Measurements from ENCODE around the gene NUP54. TPM values are rescaled to one million over a fixed set of nuclear protein-coding genes. Genes with fewer than 3 reads are reported as not detected.
A peak's percentile ranks its signal among the peaks of the same experiment; 100 is the strongest.

NUP54 gene
- polyA plus RNA-seq, 1 experiment = 54.5 TPM

- ChIA-PET CTCF (interaction anchor here (1.4 kb wide), 1 partner anchor 23 kb away, joined by 12 read pairs; no protein-coding TSS in a partner anchor), POLR2A (no interaction called here)
- no peak for DNase-seq (ENCODE audit: low read depth, low spot score)
- Histone ChIP-seq H3K4me3 (ENCODE audit: low read depth, low read length) (no peak overlapping the region), H3K27ac (ENCODE audit: low read depth, low read length) (no peak overlapping the region), H3K9me3 (ENCODE audit: control insufficient read depth, insufficient read depth, low read length) (no peaks in the 10 kb centered on the region), H3K27me3 (ENCODE audit: control insufficient read depth, insufficient read depth, low read length) (no peaks in the 10 kb centered on the region)
- TF ChIP-seq CTCF (IDR thresholded peaks at IDR 0.05; ENCODE audit: low read depth, low read length) = no peak
Observed at GRCh38 chr4:76155979-76156378, 7.8 kb upstream of the NUP54 start.

- Histone ChIP-seq H3K27ac (ENCODE audit: low read depth, low read length) (no peak overlapping the region), H3K27me3 (ENCODE audit: control insufficient read depth, insufficient read depth, low read length) (no peaks in the 10 kb centered on the region), H3K4me3 (ENCODE audit: low read depth, low read length) (no peak overlapping the region), H3K9me3 (ENCODE audit: control insufficient read depth, insufficient read depth, low read length) (no peaks in the 10 kb centered on the region)
- ChIA-PET CTCF (interaction anchor here (3.8 kb wide), 1 partner anchor 27 kb away, joined by 26 read pairs; no protein-coding TSS in a partner anchor), POLR2A (no interaction called here)
- DNase-seq (ENCODE audit: low read depth, low spot score) = no peak
- no peak for TF ChIP-seq CTCF (IDR thresholded peaks at IDR 0.05; ENCODE audit: low read depth, low read length)
Observed at GRCh38 chr4:76153356-76153755, 5.2 kb upstream of the NUP54 start.

GRCh38 chr4:76147454-76148141 is 599 bp downstream of the NUP54 start:
- CTCF ChIA-PET = interaction anchor here (1.4 kb wide), 1 partner anchor 230 kb away, joined by 4 read pairs; no protein-coding TSS in a partner anchor
- DNase-seq (ENCODE audit: low read depth, low spot score) = peak; percentile 33
- TF ChIP-seq CTCF (IDR thresholded peaks at IDR 0.05; ENCODE audit: low read depth, low read length) = no peak
- Histone ChIP-seq H3K9me3 (ENCODE audit: control insufficient read depth, insufficient read depth, low read length) (no peaks in the 10 kb centered on the region; the same call in 1 of the 2 replicates), H3K27me3 (ENCODE audit: control insufficient read depth, insufficient read depth, low read length) (no peaks in the 10 kb centered on the region), H3K4me3 (ENCODE audit: low read depth, low read length) (peak overlapping the region; percentile 97), H3K27ac (ENCODE audit: low read depth, low read length) (peak overlapping the region; percentile 94)
- POLR2A ChIA-PET = no interaction called here

- no peak overlapping the region for H3K27ac ChIP-seq (ENCODE audit: low read depth, low read length)
- no peaks in the 10 kb centered on the region for H3K27me3 ChIP-seq (ENCODE audit: control insufficient read depth, insufficient read depth, low read length)
- no peak overlapping the region for H3K4me3 ChIP-seq (ENCODE audit: low read depth, low read length)
- no peak for TF ChIP-seq CTCF (IDR thresholded peaks at IDR 0.05; ENCODE audit: low read depth, low read length)
- DNase-seq (ENCODE audit: low read depth, low spot score) = no peak
- CTCF ChIA-PET = interaction anchor here (1.0 kb wide), 1 partner anchor 12 kb away, joined by 3 read pairs; no protein-coding TSS in a partner anchor
- H3K9me3 ChIP-seq (ENCODE audit: control insufficient read depth, insufficient read depth, low read length) = no peaks in the 10 kb centered on the region; the same call in 1 of the 2 replicates
- POLR2A ChIA-PET = no interaction called here
Observed at GRCh38 chr4:76144546-76144945, 3.7 kb downstream of the NUP54 start.

GRCh38 chr4:76141241-76141640 is 7.0 kb downstream of the NUP54 start:
- Histone ChIP-seq H3K27me3 (ENCODE audit: control insufficient read depth, insufficient read depth, low read length) (no peaks in the 10 kb centered on the region), H3K27ac (ENCODE audit: low read depth, low read length) (no peak overlapping the region), H3K4me3 (ENCODE audit: low read depth, low read length) (no peak overlapping the region), H3K9me3 (ENCODE audit: control insufficient read depth, insufficient read depth, low read length) (no peaks in the 10 kb centered on the region)
- ChIA-PET CTCF (interaction anchor here (1.0 kb wide), 1 partner anchor 145 kb away, joined by 4 read pairs; no protein-coding TSS in a partner anchor), POLR2A (no interaction called here)
- no peak for TF ChIP-seq CTCF (IDR thresholded peaks at IDR 0.05; ENCODE audit: low read depth, low read length)
- no peak for DNase-seq (ENCODE audit: low read depth, low spot score)

Data from AG04450 (cell line).